Upper lobe of left lung (tissue), 4 donors: ENCODE results near the gene SNX30.

Experiments
- EP300 ChIP-seq, 4 donors: sonication (generic); formaldehyde crosslinking; IDR thresholded peaks; one replicate each; pipeline ENCODE4 v1.5.1; 2017; ENCODE audit warnings: antibody characterized with exemption in 4 of 4, control low read depth in 2 of 4
- POLR2A ChIP-seq, 4 donors: fragments of 450-650 bp; IDR thresholded peaks; one replicate each; pipeline ENCODE4 v1.5.1; 2016 to 2017; ENCODE audit warnings: antibody characterized with exemption in 4 of 4, mild to moderate bottlenecking in 2 of 4
- POLR2AphosphoS5 ChIP-seq, 2 donors: sonication (generic); formaldehyde crosslinking; IDR thresholded peaks; one replicate each; pipeline ENCODE4 v1.5.1; 2017; ENCODE audit warnings: antibody characterized with exemption in 2 of 2
- TF ChIP-seq, protein P1 (sequence below), 6 experiments: fragments of 450-650 bp in 4 of 6; fragments of 200-600 bp in 2 of 6; sonication (generic) in 2 of 6; IDR thresholded peaks; one replicate each; pipeline ENCODE4 v1.5.1; 2016 to 2019; ENCODE audit warnings: antibody characterized with exemption in 6 of 6

DNA sequence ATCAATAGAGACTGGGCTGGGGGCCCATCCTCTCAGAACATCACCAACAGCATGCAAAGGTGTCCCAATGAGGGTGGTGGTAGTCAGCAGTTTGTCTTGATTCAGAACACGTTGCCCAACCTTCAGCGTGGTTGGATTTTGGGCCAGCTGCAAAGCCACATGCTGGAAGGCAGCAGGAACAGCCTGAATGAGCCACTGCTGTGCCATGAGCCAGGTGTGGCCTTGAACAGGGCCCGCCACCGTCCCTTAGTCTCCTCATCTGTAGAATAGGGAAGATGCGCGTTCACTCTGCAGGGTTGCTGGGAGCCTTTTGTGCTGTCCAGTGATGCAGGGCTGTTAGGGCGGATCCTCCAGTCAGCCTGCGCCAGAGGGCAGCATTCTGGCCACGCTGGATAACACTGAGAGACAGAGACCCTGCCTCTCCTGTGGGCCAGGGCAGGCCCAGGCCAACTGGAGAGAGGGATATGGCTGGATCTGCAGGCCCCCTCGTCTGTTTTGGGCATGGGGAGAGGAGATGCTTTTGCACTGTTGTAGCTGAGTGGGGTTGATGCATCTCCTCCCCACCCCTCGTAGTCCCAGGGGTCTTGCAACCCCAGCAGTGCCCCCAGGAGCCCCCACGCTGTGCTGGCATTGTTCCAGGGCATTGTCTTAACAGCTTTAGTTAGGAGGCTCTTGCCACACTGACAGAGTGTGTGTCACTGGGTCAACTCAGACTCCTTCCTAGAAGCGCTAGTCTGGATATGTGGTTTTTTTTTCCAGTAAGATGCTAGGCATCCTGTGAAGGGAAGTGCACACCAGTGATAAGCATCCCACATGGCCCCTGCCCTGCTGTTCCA is 98.0 kb downstream of the SNX30 start:
- TF ChIP-seq, protein P1, sequence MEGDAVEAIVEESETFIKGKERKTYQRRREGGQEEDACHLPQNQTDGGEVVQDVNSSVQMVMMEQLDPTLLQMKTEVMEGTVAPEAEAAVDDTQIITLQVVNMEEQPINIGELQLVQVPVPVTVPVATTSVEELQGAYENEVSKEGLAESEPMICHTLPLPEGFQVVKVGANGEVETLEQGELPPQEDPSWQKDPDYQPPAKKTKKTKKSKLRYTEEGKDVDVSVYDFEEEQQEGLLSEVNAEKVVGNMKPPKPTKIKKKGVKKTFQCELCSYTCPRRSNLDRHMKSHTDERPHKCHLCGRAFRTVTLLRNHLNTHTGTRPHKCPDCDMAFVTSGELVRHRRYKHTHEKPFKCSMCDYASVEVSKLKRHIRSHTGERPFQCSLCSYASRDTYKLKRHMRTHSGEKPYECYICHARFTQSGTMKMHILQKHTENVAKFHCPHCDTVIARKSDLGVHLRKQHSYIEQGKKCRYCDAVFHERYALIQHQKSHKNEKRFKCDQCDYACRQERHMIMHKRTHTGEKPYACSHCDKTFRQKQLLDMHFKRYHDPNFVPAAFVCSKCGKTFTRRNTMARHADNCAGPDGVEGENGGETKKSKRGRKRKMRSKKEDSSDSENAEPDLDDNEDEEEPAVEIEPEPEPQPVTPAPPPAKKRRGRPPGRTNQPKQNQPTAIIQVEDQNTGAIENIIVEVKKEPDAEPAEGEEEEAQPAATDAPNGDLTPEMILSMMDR (IDR thresholded peaks at IDR 0.05): no peak
- TF ChIP-seq POLR2A (IDR thresholded peaks at IDR 0.05) (no peak), EP300 (IDR thresholded peaks at IDR 0.05) (no peak), POLR2AphosphoS5 (IDR thresholded peaks at IDR 0.05) (no peak)
